A204.1 (cell line): ENCODE measurements around the gene CCDC88B.

Experiments
- FAIRE-seq: peaks from 2 replicates; lab custom pipeline; 2012; peaks lifted over from hg19 to GRCh38; lab: Jason Lieb, UNC

CCDC88B gene

GRCh38 chr11:64343767-64344559 is 4.0 kb downstream of the CCDC88B start:
- no peak for FAIRE-seq

GRCh38 chr11:64344787-64345186 is 4.8 kb downstream of the CCDC88B start:
- FAIRE-seq: no peak

GRCh38 chr11:64347193-64347867 is 7.3 kb downstream of the CCDC88B start:
- no peak for FAIRE-seq

GRCh38 chr11:64348383-64349024 is 8.5 kb downstream of the CCDC88B start:
- no peak for FAIRE-seq

- FAIRE-seq: no peak
Observed at GRCh38 chr11:64349025-64349387, 9.0 kb downstream of the CCDC88B start.

GRCh38 chr11:64349404-64349803 is 9.4 kb downstream of the CCDC88B start:
- no peak for FAIRE-seq

GRCh38 chr11:64351136-64351631 is 11.2 kb downstream of the CCDC88B start:
- FAIRE-seq: no peak

GRCh38 chr11:64352099-64352994 is 12.3 kb downstream of the CCDC88B start:
- no peak for FAIRE-seq

- no peak for FAIRE-seq
Observed at GRCh38 chr11:64352995-64353714, 13.2 kb downstream of the CCDC88B start.

DNA sequence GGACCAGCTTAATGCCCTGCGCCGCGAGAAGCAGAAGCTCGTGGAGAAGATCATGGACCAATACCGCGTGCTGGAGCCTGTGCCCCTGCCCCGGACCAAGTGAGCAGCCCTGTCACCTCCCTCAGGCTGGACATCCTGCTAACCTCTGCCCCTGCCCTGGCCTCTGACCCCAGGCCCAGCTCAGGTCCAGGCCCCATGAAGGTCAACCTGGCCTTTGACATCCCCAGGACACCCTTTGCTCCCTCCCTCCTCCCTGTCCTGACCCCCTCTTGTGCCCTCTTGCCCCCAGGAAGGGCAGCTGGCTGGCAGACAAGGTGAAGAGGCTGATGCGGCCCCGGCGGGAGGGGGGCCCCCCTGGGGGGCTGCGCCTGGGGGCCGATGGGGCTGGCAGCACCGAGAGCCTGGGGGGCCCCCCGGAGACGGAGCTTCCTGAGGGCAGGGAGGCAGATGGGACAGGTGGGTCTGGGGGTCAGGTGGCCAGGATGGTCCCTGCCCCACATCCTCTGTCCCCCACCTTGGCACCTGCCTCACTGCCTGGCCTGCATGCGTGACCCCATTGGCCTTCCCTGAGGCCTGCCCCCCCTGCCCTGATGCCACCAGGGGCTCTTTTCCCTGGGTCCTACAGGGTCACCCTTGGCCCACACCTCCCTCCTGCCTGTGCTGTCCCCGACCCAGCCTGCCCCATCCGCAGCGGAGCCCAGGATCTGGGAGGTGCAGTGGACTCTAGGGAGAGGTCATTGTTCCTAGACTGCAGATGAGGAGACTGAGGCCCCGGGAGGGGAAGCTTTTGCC is 13.9 kb downstream of the CCDC88B start:
- FAIRE-seq: no peak

DNA sequence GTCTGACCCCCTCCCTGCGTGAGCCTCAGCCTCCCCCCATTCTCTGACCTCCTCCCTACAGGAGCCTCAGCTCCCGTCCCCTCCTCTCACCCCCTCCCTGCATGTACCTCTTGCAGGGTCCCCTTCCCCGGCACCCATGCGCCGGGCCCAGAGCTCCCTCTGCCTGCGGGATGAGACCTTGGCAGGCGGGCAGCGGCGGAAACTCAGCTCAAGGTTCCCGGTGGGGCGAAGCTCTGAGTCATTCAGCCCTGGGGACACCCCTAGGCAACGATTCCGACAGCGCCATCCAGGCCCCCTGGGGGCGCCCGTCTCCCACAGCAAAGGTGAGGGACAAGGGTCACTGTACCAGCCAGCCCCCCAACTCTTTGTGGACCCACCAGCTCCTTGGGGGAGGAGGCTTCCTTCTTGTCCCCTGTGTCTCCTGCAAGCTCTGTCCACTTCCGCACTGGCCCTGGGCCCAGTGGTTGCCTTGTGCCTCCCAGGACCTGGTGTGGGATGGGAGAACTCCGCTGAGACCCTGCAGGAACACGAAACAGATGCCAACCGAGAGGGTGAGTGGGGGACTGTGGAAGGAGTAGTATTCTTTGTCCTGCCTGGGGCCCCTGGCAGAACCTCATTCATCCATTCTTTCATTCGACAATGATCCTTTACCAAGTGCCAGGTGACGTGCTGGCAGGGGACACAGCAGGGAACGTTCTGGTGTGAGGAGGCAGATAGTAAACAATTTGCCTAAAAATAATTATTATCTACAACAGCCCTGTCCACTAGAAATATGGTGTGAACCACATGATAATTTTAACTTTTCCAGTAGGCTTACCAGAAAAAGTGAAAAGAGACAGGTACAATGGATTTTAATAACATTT is 15.3 kb downstream of the CCDC88B start:
- FAIRE-seq: no peak

GRCh38 chr11:64356498-64357411 is 16.8 kb downstream of the CCDC88B start:
- FAIRE-seq: no peak

GRCh38 chr11:64357446-64357845 is 17.4 kb downstream of the CCDC88B start:
- FAIRE-seq: no peak

DNA sequence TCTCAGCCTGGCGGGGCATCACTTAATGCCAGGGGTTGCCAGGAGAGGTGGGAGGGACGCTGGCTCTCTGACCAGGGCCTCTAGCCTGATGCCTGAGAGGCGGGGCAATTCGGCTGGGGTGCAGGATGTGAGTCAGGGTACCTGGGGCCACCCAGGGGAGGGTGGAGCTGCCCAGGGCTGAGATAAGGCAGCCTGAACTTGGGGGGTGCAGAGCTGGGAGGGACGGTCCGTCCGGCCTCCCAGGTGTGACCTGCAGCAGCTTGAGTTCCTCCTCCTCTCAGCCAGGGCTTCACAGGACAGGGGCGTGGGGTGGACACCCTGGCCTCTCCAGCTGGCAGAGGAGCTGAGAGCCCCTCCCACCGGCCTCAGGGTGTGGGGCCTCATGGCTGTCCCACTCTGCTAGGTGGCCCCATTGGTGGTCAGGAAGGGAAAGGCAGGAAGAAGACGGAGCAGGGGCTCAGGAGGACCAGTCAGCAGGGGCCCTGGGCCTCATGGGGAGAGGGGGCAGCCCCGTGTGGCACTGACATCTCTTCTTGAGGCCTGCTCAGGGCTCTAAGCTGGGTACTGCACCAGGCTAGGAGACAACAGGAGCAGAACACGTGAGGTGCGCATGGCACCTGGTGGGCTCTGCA is 18.0 kb downstream of the CCDC88B start:
- FAIRE-seq: no peak

DNA sequence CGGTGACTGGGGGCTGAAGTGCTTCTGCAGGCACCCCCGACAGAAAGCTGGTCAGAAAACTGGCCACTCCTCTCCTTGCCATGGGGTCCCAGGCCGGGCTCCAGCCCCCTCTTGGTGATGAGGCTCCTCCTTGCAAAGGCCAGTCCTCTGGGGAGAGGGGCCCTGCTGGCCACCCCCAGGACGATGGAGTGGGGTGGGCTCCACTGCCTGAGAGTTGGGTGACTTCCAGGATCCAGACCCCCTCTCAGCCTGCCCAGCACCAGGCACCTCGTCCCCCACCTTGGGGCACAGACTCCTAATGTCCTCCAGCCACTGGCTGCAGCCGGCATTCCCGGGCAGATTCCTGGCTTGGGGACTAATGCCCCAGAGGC is 18.5 kb downstream of the CCDC88B start:
- FAIRE-seq: no peak

- no peak for FAIRE-seq
Observed at GRCh38 chr11:64358907-64359711, 19.1 kb downstream of the CCDC88B start, which contains the start of gene RPS6KA4. RPS6KA4 (plus strand) TSS chr11:64359162; CDS start chr11:64359236, 74 bp downstream.
